Activated gamma-delta T cell treated with anti-CD3 and anti-CD28 coated beads, Interleukin-2, amount 50 U/mL, for 16 hours (primary cell): ENCODE measurements around the gene AGFG1.

Experiments used
- DNase-seq: peaks from one replicate; pipeline ENCODE4 v3.0.0-alpha.2; 2020; ENCODE audit warnings: low read depth

AGFG1 gene

GRCh38 chr2:227471924-227472264 lies at the start of gene AGFG1:
Gene AGFG1, plus strand, starts transcription at chr2:227472156. Its CDS starts 266 bp downstream, at chr2:227472422.
- DNase-seq: peak; percentile 76

DNA sequence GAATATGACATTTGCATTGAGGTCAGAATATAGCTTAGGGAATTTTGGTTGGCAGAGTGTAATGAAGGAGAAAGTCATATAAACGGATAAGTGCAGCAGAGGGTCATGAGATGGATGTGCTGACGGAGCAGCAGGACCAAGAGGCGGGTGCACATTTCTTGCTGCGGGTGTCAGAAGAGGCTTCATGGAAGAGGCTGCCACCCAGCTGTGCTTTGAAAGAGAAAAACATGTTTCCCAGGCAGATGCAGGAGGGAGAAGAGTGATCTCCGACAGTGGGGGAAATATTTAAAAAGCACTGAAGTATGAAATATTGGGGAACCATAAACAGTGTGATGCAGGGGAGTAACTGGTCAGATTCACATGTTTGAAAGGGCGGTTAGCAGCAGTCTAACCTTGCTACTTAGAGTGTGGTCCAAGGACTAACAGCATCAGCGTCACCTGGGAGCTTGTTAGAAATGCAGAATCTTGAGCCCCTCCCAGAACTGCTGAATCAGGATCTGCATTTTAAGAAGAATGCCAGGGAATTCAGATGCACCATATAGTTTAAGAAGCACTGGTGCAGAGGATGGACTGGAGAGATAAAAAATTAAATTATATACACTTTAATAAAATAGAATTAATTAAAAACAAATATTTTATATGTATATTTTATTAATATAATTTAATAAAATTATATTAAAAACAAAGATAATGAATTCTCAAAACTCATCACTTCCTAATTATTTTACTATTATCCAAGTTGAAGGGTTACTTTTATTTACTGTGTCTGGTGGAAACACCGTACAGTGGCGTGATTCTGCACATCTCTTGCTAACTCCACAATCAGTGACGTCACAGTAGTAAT lies 48.1 kb upstream of the AGFG1 start:
- no peak for DNase-seq

DNA sequence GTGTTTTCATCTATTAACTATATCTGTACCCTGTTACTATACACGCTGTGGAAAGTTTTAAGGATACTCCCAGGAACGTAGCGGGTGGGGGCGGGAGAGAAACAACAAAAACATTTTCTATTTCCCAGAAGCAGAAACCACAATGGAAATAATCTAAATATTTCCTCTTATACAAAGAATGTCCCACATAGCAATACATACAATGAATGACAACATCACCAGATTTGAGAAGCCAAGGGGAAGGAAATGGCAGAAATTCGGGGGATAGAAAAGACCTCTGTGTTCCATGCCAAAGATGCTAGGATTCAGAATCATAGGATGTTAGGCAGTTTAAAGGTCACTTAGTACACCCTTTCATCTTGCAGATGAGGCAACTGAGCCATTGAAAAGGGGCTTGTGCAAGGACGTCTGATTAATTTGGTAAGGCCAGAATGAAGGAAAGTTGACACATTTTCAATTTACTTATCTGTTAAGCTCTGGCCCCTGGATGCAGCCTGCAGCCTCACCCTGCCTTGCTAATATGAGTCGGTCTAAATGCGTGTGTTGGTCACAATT lies 43.1 kb upstream of the AGFG1 start:
- DNase-seq: no peak

- DNase-seq: no peak
Observed at GRCh38 chr2:227430639-227431038, 41.3 kb upstream of the AGFG1 start.

DNA sequence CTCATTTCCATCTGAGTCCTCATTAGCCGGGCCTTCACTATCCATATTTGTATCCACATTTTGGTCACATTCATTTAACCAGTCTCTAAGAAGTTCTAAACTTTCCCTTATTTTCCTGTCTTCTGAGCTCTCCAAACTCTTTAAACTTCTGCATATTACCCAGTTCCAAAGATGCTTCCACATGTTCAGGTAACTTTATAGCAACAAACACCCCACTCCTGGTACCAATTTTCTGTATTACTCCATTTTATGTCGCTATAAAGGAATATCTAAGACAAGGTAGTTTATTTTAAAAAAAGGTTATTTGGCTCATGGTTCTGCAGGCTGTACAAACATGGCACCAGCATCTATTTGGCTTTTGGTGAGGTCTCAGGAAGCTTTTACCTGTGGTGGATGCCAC lies 38.8 kb upstream of the AGFG1 start:
- DNase-seq: no peak

GRCh38 chr2:227436436-227437174 lies 35.4 kb upstream of the AGFG1 start:
- DNase-seq: no peak

- DNase-seq: no peak
Observed at GRCh38 chr2:227439214-227439613, 32.7 kb upstream of the AGFG1 start.

- no peak for DNase-seq
Observed at GRCh38 chr2:227442639-227443038, 29.3 kb upstream of the AGFG1 start.

- DNase-seq: no peak
Observed at GRCh38 chr2:227443889-227444568, 27.9 kb upstream of the AGFG1 start.

- DNase-seq: no peak
Observed at GRCh38 chr2:227447606-227448005, 24.4 kb upstream of the AGFG1 start.

DNA sequence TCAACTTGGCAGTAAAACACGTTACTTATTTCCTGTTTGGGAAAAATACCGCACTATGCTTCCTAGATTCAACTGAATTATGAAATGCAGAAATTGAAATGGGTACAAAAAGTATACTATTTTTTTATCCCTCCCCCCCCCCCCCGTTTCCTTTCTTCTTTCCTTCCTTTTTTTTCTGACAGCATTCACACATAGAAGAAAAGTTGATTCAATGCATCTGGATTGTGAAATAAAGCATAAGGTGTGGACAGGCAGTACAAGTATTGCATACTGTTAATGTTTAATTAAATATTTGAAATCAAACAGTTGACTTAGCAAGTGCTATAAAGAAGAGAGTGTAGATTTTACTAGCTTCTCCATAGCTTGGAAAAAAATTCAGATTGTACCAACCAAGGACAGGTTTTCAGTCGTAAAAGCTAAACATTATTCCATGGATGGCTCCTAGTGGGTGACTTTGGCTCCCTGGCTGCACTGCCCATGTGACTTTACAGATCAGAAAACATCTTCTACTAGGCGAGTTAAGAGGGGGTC lies 21.6 kb upstream of the AGFG1 start:
- DNase-seq: no peak

DNA sequence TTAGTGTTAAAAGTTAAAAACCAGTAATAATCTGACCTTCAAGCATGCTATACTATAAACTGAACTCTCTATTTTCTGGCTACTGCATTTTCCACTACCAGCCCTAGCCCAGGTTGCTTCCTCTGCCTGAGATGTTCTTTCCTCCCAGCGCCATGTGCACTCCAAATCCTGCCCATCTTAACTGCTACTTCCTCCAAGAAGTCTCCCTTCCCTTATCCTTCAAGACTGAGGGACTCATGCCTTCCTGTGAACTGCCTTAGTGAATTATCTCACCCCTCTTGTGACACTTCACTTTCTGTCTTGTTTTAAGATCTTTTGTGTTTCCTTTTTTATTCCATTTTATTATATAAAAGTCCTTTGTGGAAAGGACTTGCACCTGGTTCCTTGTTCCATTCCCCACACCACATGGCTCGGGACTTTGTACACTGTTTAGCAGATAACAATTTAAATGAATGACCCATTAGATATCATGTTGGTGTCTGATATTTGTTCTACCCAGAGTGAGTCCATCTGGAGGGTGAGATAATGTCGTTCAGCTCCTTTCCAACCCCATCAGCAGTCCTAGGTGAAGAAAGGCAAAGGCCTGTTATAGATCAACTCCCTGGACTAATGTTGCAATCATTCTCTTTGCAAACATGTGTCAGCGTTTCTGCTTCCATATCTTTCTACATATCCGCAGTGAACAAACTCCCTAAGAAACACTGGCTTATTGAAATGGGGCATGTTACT lies 20.9 kb upstream of the AGFG1 start:
- DNase-seq: no peak

GRCh38 chr2:227451655-227451992 lies 20.3 kb upstream of the AGFG1 start:
- no peak for DNase-seq

DNA sequence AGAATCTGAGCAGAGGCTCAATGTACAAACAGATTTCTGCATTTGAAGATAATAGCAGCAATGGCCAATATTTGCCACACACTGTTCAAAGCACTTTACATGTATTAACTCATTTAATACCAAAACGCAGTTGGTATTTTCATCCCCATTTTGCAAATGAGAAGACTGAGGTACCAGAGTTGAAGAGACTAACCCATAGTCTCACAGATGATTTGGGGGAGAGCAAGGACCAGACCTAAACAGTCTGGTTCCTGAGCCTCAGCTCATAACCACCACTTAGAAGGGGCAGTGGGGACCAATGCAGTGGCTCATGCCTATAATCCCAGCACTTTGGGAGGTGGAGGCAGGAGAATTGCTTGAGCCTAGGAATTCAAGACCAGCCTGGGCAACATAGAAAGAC lies 18.1 kb upstream of the AGFG1 start:
- DNase-seq: no peak

GRCh38 chr2:227454323-227454860 lies 17.6 kb upstream of the AGFG1 start:
- no peak for DNase-seq

- no peak for DNase-seq
Observed at GRCh38 chr2:227455200-227455599, 16.8 kb upstream of the AGFG1 start.

- no peak for DNase-seq
Observed at GRCh38 chr2:227456102-227456501, 15.9 kb upstream of the AGFG1 start.

- DNase-seq: no peak
Observed at GRCh38 chr2:227456772-227457171, 15.2 kb upstream of the AGFG1 start.

DNA sequence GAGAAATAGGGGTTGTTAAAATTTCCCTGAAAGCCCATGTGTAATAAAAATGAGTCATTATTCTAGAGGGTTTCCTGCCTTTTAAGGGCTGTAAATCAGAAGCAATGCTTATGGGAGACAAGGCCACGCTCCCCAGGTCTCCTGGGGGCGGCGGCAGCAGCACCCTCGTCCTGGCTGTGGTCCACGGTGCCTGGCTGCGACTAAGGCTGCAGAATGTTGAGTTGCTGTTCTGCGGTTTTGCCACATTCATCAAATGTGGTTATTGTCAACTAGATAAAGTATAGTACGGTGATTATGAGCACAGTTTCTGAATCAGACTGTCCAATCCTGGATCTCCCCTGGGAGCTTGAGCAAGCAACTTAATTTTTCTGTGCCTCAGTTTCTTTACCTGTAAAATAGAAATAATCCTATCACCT lies 11.9 kb upstream of the AGFG1 start:
- DNase-seq: peak; percentile 34

DNA sequence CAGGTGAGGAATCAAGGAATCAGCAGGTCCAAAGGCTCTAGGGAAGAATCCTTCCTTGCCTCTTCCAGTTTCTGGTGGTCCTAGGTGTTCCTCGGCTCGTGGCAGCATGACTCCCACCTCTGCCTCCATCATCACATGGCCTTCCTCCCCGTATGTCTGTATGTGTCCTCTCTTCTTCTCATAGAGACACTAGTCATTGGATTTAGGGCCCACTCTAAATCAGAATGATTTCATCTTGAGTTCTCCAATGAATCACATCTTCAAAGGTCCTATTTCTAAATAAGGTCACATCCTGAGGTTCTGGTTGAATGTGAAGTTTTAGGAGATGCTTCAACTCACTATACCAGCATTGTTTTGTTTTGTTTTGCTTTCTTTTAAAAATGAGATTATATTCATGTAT lies 11.1 kb upstream of the AGFG1 start:
- DNase-seq: no peak

GRCh38 chr2:227461811-227462461 lies 10.0 kb upstream of the AGFG1 start:
- no peak for DNase-seq
